BJ (cell line): Measurements from ENCODE around the gene SMAD7. TPM values are rescaled to one million over a fixed set of nuclear protein-coding genes. Genes with fewer than 3 reads are reported as not detected.
A peak's percentile ranks its signal among the peaks of the same experiment; 100 is the strongest.

Experiments
- CTCF ChIA-PET: fragments of 350-600 bp; formaldehyde crosslinking; extraction: SDS; loops from one replicate; lab custom pipeline; 2021; ENCODE audit warnings: antibody characterized with exemption, inconsistent platforms; lab: Yijun Ruan, JAX
- POLR2A ChIA-PET: fragments of 300-600 bp; sonication (Branson Sonifier 250); formaldehyde crosslinking; extraction: SDS; loops from one replicate; lab custom pipeline; 2021; ENCODE audit warnings: antibody characterized with exemption; lab: Charles Lee
- DNase-seq: peaks from one replicate; pipeline ENCODE4 v3.0.0-alpha.2; 2011; ENCODE audit warnings: low read depth
- H3K27me3 ChIP-seq: 2 replicates; pipeline ENCODE4 v1.6.0; 2011; ENCODE audit warnings: low read length; ENCODE audit not compliant: control insufficient read depth, insufficient read depth
- H3K36me3 ChIP-seq: 2 replicates; pipeline ENCODE4 v1.5.1; 2011; ENCODE audit warnings: low read length; ENCODE audit not compliant: control insufficient read depth, insufficient read depth
- H3K4me3 ChIP-seq: 2 replicates; pipeline ENCODE4 v1.5.1; 2011; ENCODE audit warnings: low read depth, mild to moderate bottlenecking, control low read depth, low read length
- CTCF ChIP-seq: IDR thresholded peaks from 2 replicates; pipeline ENCODE4 v1.5.1; 2011; ENCODE audit warnings: low read depth, mild to moderate bottlenecking, control low read depth, inconsistent platforms, low read length, moderate library complexity; ENCODE audit not compliant: insufficient read depth
- polyA plus RNA-seq: library from polyadenylated mRNA; depleted of rRNA; stranded (reverse); fragments of >200 nt; gene quantifications from 2 replicates; pipeline ENCODE4 v1.2.3, GENCODE V29; 2011

SMAD7 gene
- polyA plus RNA-seq, 1 experiment = 24.2 TPM

- no peaks in the 10 kb centered on the region for H3K27me3 ChIP-seq
- ChIA-PET POLR2A (interaction anchor here (0.6 kb wide), 1 partner anchor 64 kb away, joined by 3 read pairs; no protein-coding TSS in a partner anchor), CTCF (no interaction called here)
- no peak for TF ChIP-seq CTCF
- no peak overlapping the region for H3K4me3 ChIP-seq
- no peak for DNase-seq
- no peaks in the 10 kb centered on the region; the same call in 1 of the 2 replicates for H3K36me3 ChIP-seq
Measured at GRCh38 chr18:48958951-48959350, 8.2 kb upstream of the SMAD7 start.

- POLR2A ChIA-PET = no interaction called here
- TF ChIP-seq CTCF = no peak
- Histone ChIP-seq H3K4me3 (no peak overlapping the region), H3K36me3 (no peaks in the 10 kb centered on the region; the same call in 1 of the 2 replicates), H3K27me3 (no peaks in the 10 kb centered on the region)
- CTCF ChIA-PET = interaction anchor here (0.6 to 1.2 kb wide), 4 partner anchors 14 to 238 kb away, joined by 3 to 4 read pairs (median 3); no protein-coding TSS in a partner anchor
- no peak for DNase-seq
Measured at GRCh38 chr18:48957616-48958015, 6.9 kb upstream of the SMAD7 start.

- H3K36me3 ChIP-seq = no peaks in the 10 kb centered on the region
- POLR2A ChIA-PET = no interaction called here
- no peak overlapping the region for H3K4me3 ChIP-seq
- TF ChIP-seq CTCF = no peak
- CTCF ChIA-PET = interaction anchor here (1.0 to 1.2 kb wide), 2 partner anchors 43 to 65 kb away, joined by 3 read pairs; no protein-coding TSS in a partner anchor
- no peak for DNase-seq
- H3K27me3 ChIP-seq = no peaks in the 10 kb centered on the region
Measured at GRCh38 chr18:48957136-48957535, 6.4 kb upstream of the SMAD7 start.

- ChIA-PET CTCF (interaction anchor here (1.2 kb wide), 1 partner anchor 65 kb away, joined by 3 read pairs; no protein-coding TSS in a partner anchor), POLR2A (interaction anchor here (0.7 kb wide), 1 partner anchor 118 kb away, joined by 3 read pairs; no protein-coding TSS in a partner anchor)
- no peak overlapping the region for H3K4me3 ChIP-seq
- DNase-seq = peak; percentile 60
- no peak for TF ChIP-seq CTCF
- H3K36me3 ChIP-seq = no peaks in the 10 kb centered on the region
- no peaks in the 10 kb centered on the region for H3K27me3 ChIP-seq
Measured at GRCh38 chr18:48956356-48956755, 5.6 kb upstream of the SMAD7 start.

- POLR2A ChIA-PET = interaction anchor here (0.7 kb wide), 1 partner anchor 117 kb away, joined by 3 read pairs; no protein-coding TSS in a partner anchor
- peak; percentile 22; the same call in 1 of the 2 replicates for TF ChIP-seq CTCF
- Histone ChIP-seq H3K36me3 (no peaks in the 10 kb centered on the region), H3K4me3 (no peak overlapping the region), H3K27me3 (no peaks in the 10 kb centered on the region)
- CTCF ChIA-PET = interaction anchor here (0.7 kb wide), 1 partner anchor 34 kb away, joined by 3 read pairs; no protein-coding TSS in a partner anchor
- peak; percentile 78 for DNase-seq
Measured at GRCh38 chr18:48955830-48956261, 5.1 kb upstream of the SMAD7 start.
